COLO668 (cell line): ENCODE measurements around the gene ZNF3.

Experiments used
- DNase-seq: peaks from one replicate; lab custom pipeline; 2025; ENCODE audit not compliant: unreplicated experiment; lab: John Stamatoyannopoulos, UW

Gene ZNF3

DNA sequence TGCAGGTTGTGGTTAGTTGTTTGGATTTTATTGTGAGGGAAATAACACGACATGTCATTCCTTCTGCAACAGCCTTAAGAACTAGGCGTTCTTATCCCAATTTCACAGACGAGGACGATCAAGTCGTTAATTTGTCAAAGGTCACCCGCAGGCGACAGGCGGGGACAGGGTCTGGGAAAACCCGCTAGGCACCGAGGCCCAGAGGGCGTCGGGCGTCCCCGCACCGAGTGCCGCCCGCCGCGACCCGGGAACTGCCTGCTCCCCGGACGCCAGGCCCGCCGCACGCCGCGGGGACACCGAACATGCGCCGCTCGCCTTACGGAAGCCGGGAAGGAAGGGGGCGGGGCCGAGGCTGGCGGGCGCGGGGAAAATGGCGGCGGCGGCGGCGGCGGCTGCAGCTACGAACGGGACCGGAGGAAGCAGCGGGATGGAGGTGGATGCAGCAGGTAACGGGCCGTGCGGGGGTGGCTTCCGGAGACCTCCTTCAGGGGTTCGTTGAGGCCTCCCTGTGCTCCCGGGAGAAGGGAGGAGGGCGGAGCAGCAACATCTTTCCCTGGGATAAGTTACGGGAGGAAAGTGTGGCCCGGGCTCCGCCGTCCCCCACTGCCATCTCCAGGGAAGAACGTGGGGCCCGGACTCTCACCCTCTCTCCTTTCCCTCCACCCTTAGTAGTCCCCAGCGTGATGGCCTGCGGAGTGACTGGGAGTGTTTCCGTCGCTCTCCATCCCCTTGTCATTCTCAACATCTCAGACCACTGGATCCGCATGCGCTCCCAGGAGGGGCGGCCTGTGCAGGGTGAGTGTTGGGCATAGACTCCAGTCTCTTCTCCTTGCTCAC, 7.3 kb upstream of the ZNF3 start, which contains the start of gene COPS6:
TSS of gene COPS6 (plus strand) at position 349 of the 837 bp plus-strand sequence. CDS start at position 371, 22 bp downstream.
- DNase-seq, result peak; percentile 90

GRCh38 chr7:100088095-100088620, 6.6 kb upstream of the ZNF3 start:
- peak; percentile 36 for DNase-seq

DNA sequence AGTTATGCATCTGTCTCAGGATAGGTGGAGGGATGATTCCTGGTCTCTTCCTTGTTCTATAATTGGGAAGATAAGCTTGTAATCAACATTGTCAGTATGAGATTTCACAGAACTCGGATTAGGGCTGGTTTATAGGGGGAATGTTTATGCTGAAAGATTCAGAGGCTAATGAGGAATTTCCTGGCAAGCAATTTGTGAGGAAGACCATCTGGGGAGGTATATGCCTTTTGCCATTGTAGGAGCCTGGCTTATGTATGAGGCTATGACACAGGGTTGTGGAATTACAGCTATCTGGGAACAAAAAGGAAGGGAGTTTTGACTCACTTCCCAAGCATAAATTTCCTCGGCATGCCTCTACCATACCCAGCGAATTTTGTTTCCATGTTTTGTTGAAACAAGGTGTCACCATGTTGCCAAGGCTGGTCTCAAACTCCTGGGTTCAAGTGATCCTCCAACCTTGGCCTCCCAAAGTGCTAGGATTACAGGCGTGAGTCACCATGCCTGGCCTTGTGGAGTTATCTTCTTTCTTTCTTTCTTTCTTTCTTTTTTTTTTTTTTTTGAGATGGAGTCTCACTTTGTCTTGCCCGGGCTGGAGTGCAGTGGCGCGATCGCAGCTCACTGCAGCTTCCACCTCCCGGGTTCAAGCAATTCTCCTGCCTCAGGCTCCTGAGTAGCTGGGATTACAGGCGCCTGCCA, 5.7 kb upstream of the ZNF3 start:
- DNase-seq, result no peak

DNA sequence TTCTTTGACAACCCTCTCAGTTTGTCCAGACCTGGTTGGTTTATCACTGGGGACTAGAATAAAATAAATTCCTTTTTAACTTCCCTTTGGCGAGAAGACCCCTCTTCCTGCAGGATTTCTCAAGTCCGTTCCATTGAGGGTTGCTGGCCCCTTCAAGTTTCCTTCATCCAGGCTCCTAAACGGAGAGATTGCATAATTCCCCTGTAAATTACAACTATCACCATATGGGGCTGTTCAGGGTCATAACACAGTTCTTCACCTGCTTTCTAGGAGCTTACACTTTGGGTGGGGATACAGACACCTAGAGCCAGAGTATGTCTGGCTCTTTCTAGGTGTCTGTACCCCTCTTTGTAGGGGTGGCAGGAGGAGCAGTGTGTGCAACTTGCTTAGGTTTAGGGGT, 4.0 kb upstream of the ZNF3 start:
- DNase-seq, result no peak

GRCh38 chr7:100082978-100083377, 1.5 kb upstream of the ZNF3 start:
- DNase-seq, result no peak

DNA sequence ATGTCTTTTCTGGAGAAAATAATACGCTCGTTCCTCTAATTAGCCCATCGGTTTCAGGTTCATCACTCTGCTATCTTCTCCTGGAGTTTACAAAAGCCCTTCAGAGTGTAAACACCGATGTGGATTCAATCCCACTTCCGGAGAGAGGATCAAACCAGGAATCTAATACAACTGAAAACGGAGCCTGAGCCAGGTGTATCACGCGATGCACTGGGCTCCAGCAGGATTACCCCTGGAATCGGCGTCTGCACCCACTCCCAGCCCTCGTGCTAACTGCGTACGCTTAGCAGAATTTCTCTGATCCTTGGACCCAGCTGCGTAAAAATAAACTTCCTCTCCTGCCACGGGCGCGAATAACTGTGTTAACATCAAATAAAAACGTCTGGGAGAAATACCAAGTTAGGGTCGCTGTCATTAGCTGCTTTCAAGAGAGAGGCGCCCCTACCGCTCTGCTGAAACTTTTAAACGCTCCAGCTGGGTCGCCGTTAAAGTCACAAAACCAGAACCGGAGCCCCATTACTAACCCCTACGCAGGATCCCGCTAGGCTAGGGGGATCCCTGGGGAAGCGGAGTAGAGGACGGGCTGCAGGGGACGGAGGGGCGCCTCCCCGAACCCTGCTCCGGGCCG, 502 bp downstream of the ZNF3 start:
- peak; percentile 56 for DNase-seq

GRCh38 chr7:100079024-100079560, 2.4 kb downstream of the ZNF3 start:
- no peak for DNase-seq

DNA sequence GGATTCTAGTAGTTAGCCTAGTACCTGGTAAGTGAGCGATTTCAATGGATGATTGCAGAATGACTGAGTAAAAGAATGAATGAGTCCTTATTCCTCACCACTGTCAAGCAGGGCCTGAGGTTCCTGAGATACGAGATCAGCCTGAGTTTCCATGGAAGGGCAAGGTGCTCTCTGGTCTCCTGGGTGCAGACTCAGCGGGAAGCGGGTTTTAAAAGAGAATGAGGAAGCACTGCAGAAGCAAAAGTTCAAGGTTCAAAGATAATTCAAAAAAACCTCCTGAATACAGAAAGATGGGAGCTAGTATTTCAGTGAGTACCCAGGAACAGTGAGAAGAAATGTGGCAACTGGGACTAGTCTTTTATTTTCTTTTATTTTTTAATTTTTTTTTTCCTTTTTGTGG, 4.3 kb downstream of the ZNF3 start:
- DNase-seq, result no peak

DNA sequence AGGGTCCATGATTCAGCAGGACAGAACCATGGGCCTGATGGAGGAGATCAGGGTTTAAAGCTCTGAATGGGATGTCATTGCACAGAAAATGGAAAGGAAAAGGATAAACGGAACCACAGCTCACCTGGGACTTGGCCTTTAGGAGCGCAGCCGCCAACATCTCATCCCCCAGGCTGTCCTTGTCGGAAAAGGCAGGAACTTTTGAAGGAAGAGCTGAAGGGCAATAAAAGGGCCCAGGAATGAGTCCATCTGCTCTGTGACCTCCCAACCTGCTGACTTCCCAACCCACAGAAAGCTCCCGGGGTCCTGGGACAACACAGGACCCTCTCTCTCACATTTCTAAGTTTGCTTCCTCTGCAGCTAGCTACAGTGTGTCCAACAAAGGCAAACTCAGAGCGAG, 6.1 kb downstream of the ZNF3 start:
- DNase-seq, result no peak

GRCh38 chr7:100074841-100075240, 6.7 kb downstream of the ZNF3 start:
- no peak for DNase-seq

DNA sequence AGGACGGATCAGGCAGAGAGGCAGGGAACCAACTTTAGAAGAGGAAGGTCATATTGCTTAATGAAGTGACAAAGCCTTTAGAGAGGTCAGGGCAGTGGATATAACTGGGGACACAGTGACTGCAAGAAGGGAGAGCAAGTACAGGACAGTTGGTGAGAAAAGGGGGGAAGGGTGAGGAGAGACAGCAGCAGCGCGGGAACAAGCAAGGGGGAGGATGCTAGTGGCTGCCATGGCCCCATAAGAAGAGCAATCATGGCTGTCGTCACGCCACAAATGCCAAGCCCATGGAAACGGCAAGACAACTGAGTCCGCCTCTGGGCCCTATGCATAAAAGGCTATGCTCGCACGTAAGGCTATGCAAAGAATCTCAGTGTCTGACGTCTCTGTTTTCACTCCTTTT, 9.1 kb downstream of the ZNF3 start:
- no peak for DNase-seq

- DNase-seq, result no peak
Observed at GRCh38 chr7:100071018-100071723, 10.4 kb downstream of the ZNF3 start.

DNA sequence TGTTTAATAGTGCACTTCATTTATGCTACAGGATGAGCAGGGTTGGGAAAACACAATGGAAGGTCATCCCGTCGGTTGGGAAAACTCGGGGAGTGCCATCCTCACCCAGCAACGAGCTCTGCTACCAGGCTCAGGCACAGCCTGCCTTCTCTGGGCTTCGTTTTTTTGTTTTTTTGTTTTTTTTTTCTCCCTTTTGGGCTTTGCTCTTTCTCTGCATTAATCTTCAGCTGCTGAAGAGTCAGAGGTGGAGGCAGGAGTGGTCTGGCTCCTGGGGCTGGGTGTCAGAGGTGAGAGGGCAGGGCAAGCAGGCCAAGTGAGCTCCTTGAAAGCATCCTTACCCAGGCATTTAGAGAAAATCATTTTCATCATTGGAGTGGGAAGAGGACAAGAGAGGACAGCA, 11.5 kb downstream of the ZNF3 start:
- no peak for DNase-seq

- DNase-seq, result no peak
Observed at GRCh38 chr7:100066953-100067352, 14.6 kb downstream of the ZNF3 start.

GRCh38 chr7:100065452-100066186, 15.9 kb downstream of the ZNF3 start:
- DNase-seq, result no peak

DNA sequence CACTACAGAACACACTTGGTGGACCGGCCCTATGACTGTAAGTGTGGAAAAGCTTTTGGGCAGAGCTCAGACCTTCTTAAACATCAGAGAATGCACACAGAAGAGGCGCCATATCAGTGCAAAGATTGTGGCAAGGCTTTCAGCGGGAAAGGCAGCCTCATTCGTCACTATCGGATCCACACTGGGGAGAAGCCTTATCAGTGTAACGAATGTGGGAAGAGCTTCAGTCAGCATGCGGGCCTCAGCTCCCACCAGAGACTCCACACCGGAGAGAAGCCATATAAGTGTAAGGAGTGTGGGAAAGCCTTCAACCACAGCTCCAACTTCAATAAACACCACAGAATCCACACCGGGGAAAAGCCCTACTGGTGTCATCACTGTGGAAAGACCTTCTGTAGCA, 17.4 kb downstream of the ZNF3 start:
- DNase-seq, result no peak

DNA sequence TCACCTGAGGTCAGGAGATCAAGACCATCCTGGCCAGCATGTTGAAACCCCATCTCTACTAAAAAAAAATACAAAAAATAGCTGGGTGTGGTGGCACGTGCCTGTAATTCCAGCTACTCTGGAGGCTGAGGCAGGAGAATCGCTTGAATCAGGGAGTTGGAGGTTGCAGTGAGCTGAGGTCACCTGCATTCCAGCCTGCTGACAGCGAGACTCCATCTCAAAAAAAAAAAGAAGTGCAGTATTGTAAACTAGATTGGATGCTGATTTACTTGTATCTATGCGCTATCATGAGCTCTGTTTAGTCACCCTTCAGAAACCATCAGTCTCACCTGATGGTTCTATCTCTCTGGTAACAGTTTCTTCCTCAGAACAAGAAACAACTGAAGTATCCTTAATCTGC, 18.1 kb downstream of the ZNF3 start:
- no peak for DNase-seq

DNA sequence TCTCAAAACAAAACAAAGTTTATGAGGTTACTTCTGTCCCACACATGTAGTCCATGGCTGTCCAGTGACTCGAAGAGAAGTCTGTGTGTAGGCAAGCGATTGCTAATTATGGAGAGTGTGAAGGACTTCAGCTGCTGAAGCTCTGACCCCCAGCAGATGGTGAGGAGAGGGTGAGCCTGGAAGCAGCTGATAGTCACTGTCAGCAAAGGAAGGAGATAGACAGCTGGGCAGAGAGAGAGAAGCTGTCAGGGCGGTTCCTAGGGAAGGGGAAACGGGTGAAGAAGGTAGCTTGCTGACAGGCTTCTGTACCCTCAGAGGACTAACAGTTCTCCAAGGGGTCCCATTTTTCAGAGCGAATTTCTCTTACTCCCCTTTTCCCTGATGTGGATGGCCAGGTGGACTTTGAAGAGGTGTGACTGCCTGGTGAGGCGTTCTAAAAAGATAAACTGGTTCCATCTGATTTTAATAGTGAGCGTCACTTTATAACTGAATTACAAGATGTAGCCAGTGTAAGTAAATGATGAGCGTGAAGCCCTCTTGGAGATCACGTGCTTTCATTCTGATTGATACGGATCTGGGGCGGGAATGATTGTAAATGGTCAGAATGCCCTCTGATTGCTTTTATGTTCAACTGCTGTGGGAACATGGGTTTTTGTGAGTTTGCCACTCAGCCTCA, 19.9 kb downstream of the ZNF3 start:
- no peak for DNase-seq

DNA sequence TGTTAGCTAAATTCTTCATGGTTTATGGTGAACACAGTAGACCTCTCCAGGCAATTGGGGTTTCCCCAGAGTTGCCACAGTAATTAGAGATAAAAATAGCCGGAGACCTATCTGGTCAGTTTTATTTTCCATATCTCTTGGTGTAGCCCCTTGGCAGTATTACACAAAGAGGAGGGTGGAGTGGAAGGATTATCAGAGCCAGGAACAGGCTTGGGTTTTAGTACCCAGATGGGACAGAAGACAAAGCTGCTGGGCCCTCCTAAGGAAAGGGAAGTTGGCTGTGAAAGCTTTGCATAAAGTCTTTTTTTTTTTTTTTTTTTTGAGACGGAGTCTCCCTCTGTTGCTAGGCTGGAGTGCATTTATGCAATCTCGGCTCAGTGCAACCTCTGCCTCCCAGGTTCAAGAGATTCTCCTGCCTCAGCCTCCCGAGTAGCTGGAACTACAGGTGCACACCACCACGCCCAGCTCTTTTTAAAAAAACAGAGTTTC, 22.2 kb downstream of the ZNF3 start:
- no peak for DNase-seq
